ENCODE results near the gene NR6A1.

DNA sequence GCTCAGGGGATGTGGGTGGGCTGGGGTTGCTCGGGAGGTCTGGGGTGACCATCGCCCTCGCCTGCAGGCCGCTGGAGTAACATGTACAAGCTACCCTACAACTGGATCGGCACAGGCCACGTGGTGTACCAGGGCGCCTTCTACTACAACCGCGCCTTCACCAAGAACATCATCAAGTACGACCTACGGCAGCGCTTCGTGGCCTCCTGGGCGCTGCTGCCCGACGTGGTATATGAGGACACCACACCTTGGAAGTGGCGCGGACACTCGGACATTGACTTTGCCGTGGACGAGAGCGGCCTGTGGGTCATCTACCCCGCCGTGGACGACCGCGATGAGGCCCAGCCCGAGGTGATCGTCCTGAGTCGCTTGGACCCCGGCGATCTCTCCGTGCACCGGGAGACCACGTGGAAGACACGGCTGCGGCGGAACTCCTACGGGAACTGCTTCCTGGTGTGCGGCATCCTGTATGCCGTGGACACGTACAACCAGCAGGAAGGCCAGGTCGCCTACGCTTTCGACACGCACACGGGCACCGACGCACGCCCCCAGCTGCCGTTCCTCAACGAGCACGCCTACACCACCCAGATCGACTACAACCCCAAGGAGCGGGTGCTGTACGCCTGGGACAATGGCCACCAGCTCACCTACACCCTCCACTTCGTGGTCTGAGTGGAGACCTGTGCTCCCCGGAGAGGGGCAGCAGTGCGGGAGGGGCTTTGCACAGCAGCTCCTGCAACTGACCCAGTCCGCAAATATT, 38.8 kb upstream of the NR6A1 start:
- TF ChIP-seq, protein P1, sequence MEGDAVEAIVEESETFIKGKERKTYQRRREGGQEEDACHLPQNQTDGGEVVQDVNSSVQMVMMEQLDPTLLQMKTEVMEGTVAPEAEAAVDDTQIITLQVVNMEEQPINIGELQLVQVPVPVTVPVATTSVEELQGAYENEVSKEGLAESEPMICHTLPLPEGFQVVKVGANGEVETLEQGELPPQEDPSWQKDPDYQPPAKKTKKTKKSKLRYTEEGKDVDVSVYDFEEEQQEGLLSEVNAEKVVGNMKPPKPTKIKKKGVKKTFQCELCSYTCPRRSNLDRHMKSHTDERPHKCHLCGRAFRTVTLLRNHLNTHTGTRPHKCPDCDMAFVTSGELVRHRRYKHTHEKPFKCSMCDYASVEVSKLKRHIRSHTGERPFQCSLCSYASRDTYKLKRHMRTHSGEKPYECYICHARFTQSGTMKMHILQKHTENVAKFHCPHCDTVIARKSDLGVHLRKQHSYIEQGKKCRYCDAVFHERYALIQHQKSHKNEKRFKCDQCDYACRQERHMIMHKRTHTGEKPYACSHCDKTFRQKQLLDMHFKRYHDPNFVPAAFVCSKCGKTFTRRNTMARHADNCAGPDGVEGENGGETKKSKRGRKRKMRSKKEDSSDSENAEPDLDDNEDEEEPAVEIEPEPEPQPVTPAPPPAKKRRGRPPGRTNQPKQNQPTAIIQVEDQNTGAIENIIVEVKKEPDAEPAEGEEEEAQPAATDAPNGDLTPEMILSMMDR (conservative IDR thresholded peaks at IDR 0.05 in 1 of 2, IDR thresholded peaks at IDR 0.05 in 1 of 2; ENCODE audit: extremely low read depth in 1 of 2, insufficient read depth in 1 of 2, low read depth in 1 of 2, low read length in 2 of 2), result no peak
- TF ChIP-seq EZH2 (IDR thresholded peaks at IDR 0.05; ENCODE audit: borderline replicate concordance, low read length), result no peak

All from mammary epithelial cell (primary cell).